K562 (cell line): ENCODE results near the gene IL1RAPL2. TPM values are rescaled to one million over a fixed set of nuclear protein-coding genes. Genes with fewer than 3 reads are reported as not detected.

Experiments used
- ATAC-seq: fragments of 200-7000 bp; cut with Tn5 transposase; 3 replicates; pipeline ENCODE4 v1.9.1; 2020; ENCODE audit warnings: moderate library complexity
- BruUV-seq: library from RNA; stranded (reverse); fragments of 400-500 nt; replicated peaks from 2 replicates; lab custom pipeline; 2021; lab: Mats Ljungman, UMichigan
- CTCF ChIA-PET: fragments of 300-600 bp; formaldehyde crosslinking; extraction: SDS; loops from one replicate; lab custom pipeline; 2021; ENCODE audit warnings: low intra/inter-chr PET ratio; lab: Yijun Ruan, JAX
- POLR2A ChIA-PET: fragments of 300-600, 350-650 bp; sonication (Branson Sonifier 250); formaldehyde crosslinking; extraction: SDS; loops from one replicate; lab custom pipeline; 2021; ENCODE audit warnings: antibody characterized with exemption, inconsistent platforms; lab: Yijun Ruan, JAX
- DNase-seq, 4 experiments: peaks; one replicate each; pipeline versions ENCODE4 v3.0.0 to v3.0.0-alpha.2; 2011 to 2018; ENCODE audit warnings: low spot score in 3 of 4, mixed read lengths in 3 of 4; ENCODE audit errors: extremely low read depth in 1 of 4
- FAIRE-seq: peaks from 2 replicates; lab custom pipeline; 2011; peaks lifted over from hg19 to GRCh38; lab: Jason Lieb, UNC
- H2AFZ ChIP-seq: 2 replicates; pipeline ENCODE4 v1.6.0; 2011; ENCODE audit warnings: low read depth, low read length, control low read depth, inconsistent platforms
- H3K27ac ChIP-seq: fragments of 200-600 bp; 3 replicates; pipeline ENCODE4 v1.8.0; 2011; ENCODE audit warnings: low read depth, mild to moderate bottlenecking, control low read depth, inconsistent platforms, low read length, moderate library complexity, mixed read lengths; ENCODE audit errors: extremely low read depth
- H3K27me3 ChIP-seq, 2 experiments: fragments of 300-600 bp in 1 of 2; 2 replicates in 1 of 2; 3 replicates in 1 of 2; pipeline versions ENCODE4 v1.6.0 to v1.8.0; 2011; ENCODE audit warnings: inconsistent platforms in 2 of 2, low read length in 2 of 2, mild to moderate bottlenecking in 1 of 2, mixed read lengths in 1 of 2, moderate library complexity in 1 of 2; ENCODE audit not compliant: control insufficient read depth in 2 of 2, insufficient read depth in 2 of 2
- H3K36me3 ChIP-seq: fragments of 300-600 bp; 3 replicates; pipeline ENCODE4 v1.8.0; 2011; ENCODE audit warnings: mild to moderate bottlenecking, low read length, inconsistent platforms; ENCODE audit not compliant: control insufficient read depth, insufficient read depth
- H3K4me1 ChIP-seq, 2 experiments: fragments of 200-600 bp in 1 of 2; replicated peaks in 1 of 2; 2 replicates in 1 of 2; 3 replicates in 1 of 2; pipeline versions ENCODE4 v1.5.1 to v1.8.0; 2011; ENCODE audit warnings: inconsistent platforms in 2 of 2, low read length in 2 of 2, mild to moderate bottlenecking in 1 of 2, mixed read lengths in 1 of 2, moderate library complexity in 1 of 2; ENCODE audit not compliant: control insufficient read depth in 2 of 2, insufficient read depth in 2 of 2
- H3K4me2 ChIP-seq: 2 replicates; pipeline ENCODE4 v1.6.1; 2011; ENCODE audit warnings: low read length, control low read depth, inconsistent platforms, mixed read lengths; ENCODE audit not compliant: insufficient read depth
- H3K4me3 ChIP-seq: fragments of 200-600 bp; sonication (generic), shearing (Covaris generic); 2 replicates; pipeline ENCODE4 v1.5.1; 2016; ENCODE audit warnings: control low read depth, inconsistent platforms
- H3K79me2 ChIP-seq: fragments of 200-600 bp; 3 replicates; pipeline ENCODE4 v1.8.0; 2011; ENCODE audit warnings: low read length, inconsistent platforms; ENCODE audit not compliant: control insufficient read depth, insufficient read depth
- H3K9ac ChIP-seq, 2 experiments: 2 replicates each; pipeline versions ENCODE4 v1.6.0 to v1.6.1; 2011; ENCODE audit warnings: low read depth in 2 of 2, low read length in 2 of 2, control low read depth in 1 of 2, inconsistent platforms in 1 of 2, mild to moderate bottlenecking in 1 of 2, mixed read lengths in 1 of 2; ENCODE audit not compliant: insufficient read depth in 1 of 2
- H3K9me1 ChIP-seq: one replicate; pipeline ENCODE4 v1.6.0; 2011; ENCODE audit warnings: inconsistent platforms, mild to moderate bottlenecking, low read length, moderate library complexity; ENCODE audit not compliant: control insufficient read depth, insufficient read depth
- H3K9me3 ChIP-seq: replicated peaks from 2 replicates; pipeline ENCODE4 v1.5.1; 2011; ENCODE audit warnings: low read depth, low read length, inconsistent platforms; ENCODE audit not compliant: control insufficient read depth, insufficient read depth
- H4K20me1 ChIP-seq: replicated peaks from 2 replicates; pipeline ENCODE4 v1.6.1; 2011; ENCODE audit warnings: low read length, inconsistent platforms, mixed read lengths; ENCODE audit not compliant: control insufficient read depth, insufficient read depth
- MBD1 ChIP-seq: fragments of 250-450 bp; sonication (Bioruptor Pico); IDR thresholded peaks from 2 replicates; pipeline ENCODE4 v1.8.0; 2022; ENCODE audit warnings: inconsistent platforms
- POLR2G ChIP-seq: fragments of 200-400 bp; formaldehyde crosslinking; IDR thresholded peaks from 2 replicates; pipeline ENCODE4 v1.6.1; 2017; ENCODE audit warnings: low read depth, mild to moderate bottlenecking, antibody characterized with exemption, low read length, moderate library complexity
- TEAD2 ChIP-seq: fragments of 450-650 bp; IDR thresholded peaks from 2 replicates; pipeline ENCODE4 v1.6.1; 2016; ENCODE audit warnings: missing genetic modification characterization, control low read depth, missing compliant biosample characterization
- U2AF2 ChIP-seq: fragments of 200-400 bp; formaldehyde crosslinking; optimal IDR thresholded peaks from 2 replicates; pipeline ENCODE3; 2017; ENCODE audit warnings: low read depth, mild to moderate bottlenecking, low read length
- ZNF444 ChIP-seq: fragments of 250-450 bp; sonication (Bioruptor Pico); IDR thresholded peaks from 2 replicates; pipeline ENCODE4 v1.4.0; 2020; ENCODE audit warnings: mild to moderate bottlenecking, moderate library complexity
- WGBS: fragments of 100-300 bp; shearing (Covaris generic); methylation state at CpG from one replicate; pipeline ENCODE4 v1.1.6; 2016; ENCODE audit warnings: low coverage, mixed read lengths; ENCODE audit not compliant: insufficient coverage; ENCODE audit errors: missing lambda C conversion rate; 5-methylcytosine and 5-hydroxymethylcytosine counted together
- in situ Hi-C: fragments of 300-500 bp; cut with MboI; formaldehyde crosslinking; loops from 4 replicates; pipeline ENCODE4 v1.15.0; 2018; ENCODE audit warnings: inconsistent platforms, mixed read lengths
- intact Hi-C: fragments of 100-400 bp; cut with micrococcal nuclease; formaldehyde crosslinking; loops from 2 replicates; pipeline ENCODE4 v1.14.2; 2022
- polyA plus RNA-seq, 8 experiments: library from polyadenylated mRNA; depleted of rRNA in 4 of 8; stranded (reverse) in 5 of 8; unstranded in 3 of 8; fragments of >200 nt; fragmentation: Nextera tagmentation in 2 of 8; fragmentation: Illumina TruSeq in 1 of 8; extraction: Ambion mirVana in 2 of 8; extraction: Trizol in 1 of 8; gene quantifications; 2 replicates each; pipeline versions ENCODE4 v1.2.1 to v1.2.3, GENCODE V29; 2011 to 2014; ENCODE audit warnings: inconsistent platforms in 1 of 8, missing spikeins in 1 of 8
- total RNA-seq, 7 experiments: library from RNA; depleted of rRNA in 6 of 7; stranded (reverse); fragments of >200 nt in 6 of 7; fragmentation: Illumina TruSeq in 2 of 7; extraction: Trizol in 2 of 7; gene quantifications; 2 replicates each; pipeline versions ENCODE4 v1.2.1 to v1.2.3, GENCODE V29; 2011 to 2021; ENCODE audit warnings: low replicate concordance in 1 of 7

IL1RAPL2 gene
- total and polyA plus RNA-seq, 9 of the 15 experiments (the other 6 are each of a cell fraction or from before 2014, with no cell fraction given), result not detected

DNA sequence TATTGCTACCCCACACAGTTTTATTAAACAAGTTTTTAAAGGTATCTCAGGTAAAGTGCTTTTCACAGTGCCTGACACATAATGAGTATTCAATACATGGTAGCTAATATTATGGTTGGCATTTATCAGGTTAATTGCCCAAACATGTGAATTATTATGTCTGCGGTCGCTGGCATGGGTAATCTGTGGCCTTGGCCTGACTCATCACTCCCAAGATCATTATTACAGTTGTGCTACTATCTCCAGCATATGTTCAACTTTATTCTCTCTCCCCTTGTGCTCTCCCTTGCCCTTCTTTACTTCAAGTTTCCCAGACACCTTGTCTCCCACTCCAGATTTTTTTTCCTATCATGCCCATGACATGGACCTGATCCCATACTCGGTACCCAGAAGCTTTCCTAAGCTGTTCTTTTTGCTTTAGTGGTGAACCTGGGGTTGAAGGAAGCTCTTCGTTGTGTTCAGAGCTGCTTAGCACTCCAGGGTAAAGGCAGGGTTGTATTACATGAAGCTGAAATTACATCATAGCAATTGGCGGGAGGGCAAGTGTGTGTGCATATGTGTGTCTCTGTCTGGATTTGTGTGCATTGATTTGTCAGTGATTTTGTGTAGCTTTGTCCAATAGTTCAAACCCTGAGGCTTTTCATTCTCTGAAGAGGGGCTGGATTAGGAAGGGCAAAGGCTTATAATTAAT is 1079.8 kb downstream of the IL1RAPL2 start:
- H3K4me2 ChIP-seq, result no peak overlapping the region
- ATAC-seq (no peak), DNase-seq (no peak), FAIRE-seq (no peak)
- ChIA-PET CTCF (no interaction called here), POLR2A (interaction anchor here (0.6 to 1.0 kb wide), 2 partner anchors 16 to 18 kb away, joined by 3 read pairs; no protein-coding TSS in a partner anchor)
- no peaks in the 10 kb centered on the region for H3K36me3 ChIP-seq
- in situ Hi-C loops (no loop called here), intact Hi-C loops (no loop called here)
- BruUV-seq, result no TSS peak
- no peaks in the 10 kb centered on the region for H3K27me3 ChIP-seq
- H3K9me1 ChIP-seq, result no peaks in the 10 kb centered on the region
- H3K9me3 ChIP-seq, result no peaks in the 10 kb centered on the region
- no peaks in the 10 kb centered on the region for H3K4me1 ChIP-seq
- H3K79me2 ChIP-seq, result no peaks in the 10 kb centered on the region
- H3K9ac ChIP-seq, result no peak overlapping the region
- no peak overlapping the region for H2AFZ ChIP-seq
- 5% methylated on average over 4 of the region's 5 CpGs for WGBS
- no peak for TF ChIP-seq POLR2G
- TF ChIP-seq U2AF2, result no peak
- TF ChIP-seq MBD1 (CRISPR knock-in tag), result no peak
- no peak for TF ChIP-seq TEAD2 (tag)
- no peak for TF ChIP-seq ZNF444 (CRISPR knock-in tag)
- no peaks in the 10 kb centered on the region for H4K20me1 ChIP-seq
- no peak overlapping the region for H3K27ac ChIP-seq
- H3K4me3 ChIP-seq, result no peak overlapping the region
